Body of pancreas (tissue), 4 donors: ENCODE measurements around the gene CREB3L2.

Experiments
- POLR2A ChIP-seq, 3 donors: fragments of 450-650 bp; IDR thresholded peaks; one replicate each; pipeline ENCODE4 v1.6.1; 2016; ENCODE audit warnings: antibody characterized with exemption in 3 of 3, mild to moderate bottlenecking in 2 of 3
- TF ChIP-seq, protein P1 (sequence below), 7 experiments: fragments of 450-650 bp in 4 of 7; fragments of 200-600 bp in 3 of 7; sonication (generic) in 3 of 7; IDR thresholded peaks; one replicate each; pipeline ENCODE4 v1.5.1; 2016 to 2019; ENCODE audit warnings: antibody characterized with exemption in 7 of 7

- TF ChIP-seq, protein P1, sequence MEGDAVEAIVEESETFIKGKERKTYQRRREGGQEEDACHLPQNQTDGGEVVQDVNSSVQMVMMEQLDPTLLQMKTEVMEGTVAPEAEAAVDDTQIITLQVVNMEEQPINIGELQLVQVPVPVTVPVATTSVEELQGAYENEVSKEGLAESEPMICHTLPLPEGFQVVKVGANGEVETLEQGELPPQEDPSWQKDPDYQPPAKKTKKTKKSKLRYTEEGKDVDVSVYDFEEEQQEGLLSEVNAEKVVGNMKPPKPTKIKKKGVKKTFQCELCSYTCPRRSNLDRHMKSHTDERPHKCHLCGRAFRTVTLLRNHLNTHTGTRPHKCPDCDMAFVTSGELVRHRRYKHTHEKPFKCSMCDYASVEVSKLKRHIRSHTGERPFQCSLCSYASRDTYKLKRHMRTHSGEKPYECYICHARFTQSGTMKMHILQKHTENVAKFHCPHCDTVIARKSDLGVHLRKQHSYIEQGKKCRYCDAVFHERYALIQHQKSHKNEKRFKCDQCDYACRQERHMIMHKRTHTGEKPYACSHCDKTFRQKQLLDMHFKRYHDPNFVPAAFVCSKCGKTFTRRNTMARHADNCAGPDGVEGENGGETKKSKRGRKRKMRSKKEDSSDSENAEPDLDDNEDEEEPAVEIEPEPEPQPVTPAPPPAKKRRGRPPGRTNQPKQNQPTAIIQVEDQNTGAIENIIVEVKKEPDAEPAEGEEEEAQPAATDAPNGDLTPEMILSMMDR (IDR thresholded peaks at IDR 0.05): no peak
- no peak for TF ChIP-seq POLR2A (IDR thresholded peaks at IDR 0.05)
Observed at GRCh38 chr7:137915266-137915665, 86.6 kb downstream of the CREB3L2 start.
